Transverse colon (tissue), 4 donors: Measurements from ENCODE around the gene S100A10. TPM values are rescaled to one million over a fixed set of nuclear protein-coding genes. Genes with fewer than 3 reads are reported as not detected.

Experiments used
- DNase-seq: peaks from one replicate; pipeline ENCODE4 v3.0.0-alpha.2; 2019
- H3K27ac ChIP-seq, 4 donors: fragments of 200-600 bp; sonication (generic); 2 replicates each; pipeline ENCODE4 v1.5.1; 2016 to 2018; ENCODE audit warnings: inconsistent platforms in 4 of 4
- H3K27me3 ChIP-seq: fragments of 200-600 bp; sonication (generic); 2 replicates; pipeline ENCODE4 v1.5.1; 2017; ENCODE audit warnings: inconsistent platforms
- H3K36me3 ChIP-seq, 4 donors: fragments of 200-600 bp; sonication (generic); 2 replicates each; pipeline ENCODE4 v1.5.1; 2017 to 2019; ENCODE audit warnings: inconsistent platforms in 4 of 4
- H3K4me1 ChIP-seq, 4 donors: fragments of 200-600 bp; sonication (generic); 2 replicates each; pipeline ENCODE4 v1.5.1; 2017 to 2020; ENCODE audit warnings: inconsistent platforms in 4 of 4
- H3K4me3 ChIP-seq, 4 donors: fragments of 200-600 bp; sonication (generic); 1 replicate in 1 of 4; 2 replicates in 3 of 4; pipeline versions ENCODE4 v1.5.1 to v1.6.1; 2017 to 2019; ENCODE audit warnings: inconsistent platforms in 4 of 4
- H3K9me3 ChIP-seq, 2 donors: fragments of 200-600 bp; sonication (generic); 2 replicates each; pipeline ENCODE4 v1.5.1; 2017 to 2019; ENCODE audit warnings: inconsistent platforms in 2 of 2
- EP300 ChIP-seq: sonication (generic); formaldehyde crosslinking; IDR thresholded peaks from one replicate; pipeline ENCODE4 v1.6.1; 2017; ENCODE audit warnings: antibody characterized with exemption, low read depth
- POLR2A ChIP-seq: fragments of 450-650 bp; IDR thresholded peaks from one replicate; pipeline ENCODE4 v1.6.1; 2016; ENCODE audit warnings: antibody characterized with exemption, mild to moderate bottlenecking, moderate library complexity
- POLR2AphosphoS5 ChIP-seq, 3 donors: sonication (generic); formaldehyde crosslinking; IDR thresholded peaks; one replicate each; pipeline ENCODE4 v1.6.1; 2016; ENCODE audit warnings: antibody characterized with exemption in 3 of 3
- WGBS, 2 donors: methylation state at CpG; one replicate each; pipeline ENCODE4 v1.1.5; 2018; ENCODE audit warnings: low coverage in 1 of 2; 5-methylcytosine and 5-hydroxymethylcytosine counted together
- in situ Hi-C, 4 donors: fragments of 200-750 bp; cut with MboI; loops; one replicate each; pipeline versions ENCODE4 v1.15.0 to v1.15.1; 2017; ENCODE audit warnings: low sequenced_read_pairs in 3 of 4, low pct_ligation_motif_present in 1 of 4, low pct_unique_long_range_greater_than_20kb in 1 of 4
- intact Hi-C: fragments of 100-400 bp; cut with DNase I; formaldehyde crosslinking; loops from one replicate; pipeline ENCODE4 v1.15.1; 2023; ENCODE audit warnings: low total_unique reads
- total RNA-seq, 4 donors: library from RNA; depleted of rRNA; stranded (reverse); fragments of >200 nt; gene quantifications; one replicate each; pipeline ENCODE4 v1.1.0, GENCODE V29; 2016
- TF ChIP-seq, protein P1 (sequence below), 5 experiments: fragments of 200-600 bp in 3 of 5; fragments of 450-650 bp in 2 of 5; sonication (generic) in 3 of 5; IDR thresholded peaks; 1 replicate in 2 of 5; 2 replicates in 3 of 5; pipeline ENCODE4 v1.5.1; 2016 to 2017; ENCODE audit warnings: antibody characterized with exemption in 5 of 5, inconsistent platforms in 3 of 5, mild to moderate bottlenecking in 2 of 5, moderate library complexity in 1 of 5

S100A10 gene
- total RNA-seq, 4 donors from 2014 or later = 59.1 to 289 (median 251) TPM

DNA sequence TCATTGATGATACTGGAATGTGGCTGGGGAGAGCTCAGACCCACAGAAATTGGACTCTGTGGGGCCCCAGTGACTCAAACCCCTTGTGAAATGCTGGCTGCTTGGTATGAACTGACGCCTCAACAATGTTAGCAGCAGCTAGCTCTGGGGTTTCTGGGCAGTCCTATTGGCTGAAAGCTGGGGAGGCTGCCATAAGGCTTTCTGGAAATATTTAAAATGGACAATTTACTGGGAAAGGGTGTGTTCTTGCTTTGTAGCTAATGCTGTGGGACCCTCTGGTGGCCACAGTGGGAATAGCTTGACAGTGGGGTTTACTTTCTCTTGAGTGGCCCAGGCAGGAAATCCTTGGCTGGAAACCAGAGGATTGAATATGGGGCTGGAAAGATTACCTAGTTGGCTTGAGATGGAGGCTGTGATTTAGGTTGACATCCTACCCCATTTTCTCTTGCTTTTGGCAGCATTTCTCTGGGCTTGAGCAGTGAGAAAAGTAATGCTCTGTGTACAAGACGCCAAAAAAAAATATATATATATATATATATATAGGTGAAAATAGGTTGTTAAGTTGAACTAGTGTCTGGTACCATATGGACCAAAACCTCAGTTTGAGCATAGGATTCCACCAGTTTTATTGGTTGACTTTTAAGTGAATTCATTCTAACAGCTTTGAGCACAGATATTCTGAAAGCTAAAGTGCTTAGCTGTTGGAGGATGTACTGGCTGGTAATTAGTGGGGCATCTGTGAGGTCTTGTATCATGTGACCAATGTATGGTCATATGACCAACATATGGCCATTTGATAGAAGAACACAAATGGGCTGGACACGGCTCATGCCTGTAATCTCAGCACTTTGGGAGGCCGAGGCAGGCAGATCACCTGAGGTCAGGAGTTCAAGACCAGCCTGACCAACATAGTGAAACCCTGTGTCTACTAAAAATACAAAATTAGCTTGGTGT lies 8.2 kb upstream of the S100A10 start:
- in situ Hi-C loops = loop anchor here in 2 of 4 donors (25.0 kb wide), 1 partner anchor 90 kb away; the partner anchor contains the start of gene THEM4 (in 2 of the 2)

DNA sequence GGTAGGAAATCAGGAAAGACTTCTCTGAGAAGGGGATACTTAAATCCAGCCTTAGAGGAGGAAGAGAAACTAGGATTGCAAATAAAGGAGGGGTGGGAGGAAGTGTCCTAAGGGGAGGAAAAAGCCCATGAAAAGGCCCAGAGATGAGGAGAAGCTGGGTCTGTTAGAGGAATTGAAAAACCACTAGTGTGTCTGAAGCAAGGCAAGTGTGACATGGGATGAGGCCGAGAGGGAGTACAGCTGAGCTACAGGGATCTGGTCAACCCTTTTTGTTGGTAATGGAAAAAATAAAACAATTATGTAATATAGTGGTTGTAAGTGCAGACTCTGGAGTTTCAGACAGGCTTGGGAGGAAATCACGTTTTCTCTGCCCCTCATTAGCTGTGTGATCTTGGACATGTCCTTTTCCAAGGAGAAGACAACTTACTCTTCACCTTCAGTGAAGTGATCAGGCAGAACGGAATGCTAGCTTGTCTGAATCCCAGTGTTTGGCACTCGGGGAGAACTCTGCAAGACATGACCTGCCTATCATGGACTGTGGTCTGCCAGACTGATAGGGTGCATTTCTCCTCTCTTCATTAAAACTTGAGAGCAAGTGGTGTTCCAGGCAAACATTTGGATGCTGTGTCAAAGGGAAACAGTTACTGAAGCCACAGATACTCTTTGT lies 7.4 kb upstream of the S100A10 start:
- TF ChIP-seq POLR2A (no peak), EP300 (no peak), POLR2AphosphoS5 (IDR thresholded peaks at IDR 0.05) (no peak)
- TF ChIP-seq, protein P1, sequence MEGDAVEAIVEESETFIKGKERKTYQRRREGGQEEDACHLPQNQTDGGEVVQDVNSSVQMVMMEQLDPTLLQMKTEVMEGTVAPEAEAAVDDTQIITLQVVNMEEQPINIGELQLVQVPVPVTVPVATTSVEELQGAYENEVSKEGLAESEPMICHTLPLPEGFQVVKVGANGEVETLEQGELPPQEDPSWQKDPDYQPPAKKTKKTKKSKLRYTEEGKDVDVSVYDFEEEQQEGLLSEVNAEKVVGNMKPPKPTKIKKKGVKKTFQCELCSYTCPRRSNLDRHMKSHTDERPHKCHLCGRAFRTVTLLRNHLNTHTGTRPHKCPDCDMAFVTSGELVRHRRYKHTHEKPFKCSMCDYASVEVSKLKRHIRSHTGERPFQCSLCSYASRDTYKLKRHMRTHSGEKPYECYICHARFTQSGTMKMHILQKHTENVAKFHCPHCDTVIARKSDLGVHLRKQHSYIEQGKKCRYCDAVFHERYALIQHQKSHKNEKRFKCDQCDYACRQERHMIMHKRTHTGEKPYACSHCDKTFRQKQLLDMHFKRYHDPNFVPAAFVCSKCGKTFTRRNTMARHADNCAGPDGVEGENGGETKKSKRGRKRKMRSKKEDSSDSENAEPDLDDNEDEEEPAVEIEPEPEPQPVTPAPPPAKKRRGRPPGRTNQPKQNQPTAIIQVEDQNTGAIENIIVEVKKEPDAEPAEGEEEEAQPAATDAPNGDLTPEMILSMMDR (IDR thresholded peaks at IDR 0.05) = no peak
- intact Hi-C loops = no loop called here
- no peaks in the 10 kb centered on the region for H3K36me3 ChIP-seq
- WGBS, 2 donors = 70 to 72% methylated on average over 4 of the region's 4 CpGs
- no peak for DNase-seq
- peak overlapping the region; percentile 2 to 48 (median 41) for H3K27ac ChIP-seq
- no peaks in the 10 kb centered on the region for H3K9me3 ChIP-seq
- H3K4me1 ChIP-seq = peaks cover 0 to 18% (median 2%) of the 10 kb centered on the region in 4 donors
- in situ Hi-C loops = loop anchor here in 2 of 4 donors (25.0 kb wide), 1 partner anchor 89 kb away; the partner anchor contains the start of gene THEM4 (in 2 of the 2)
- H3K4me3 ChIP-seq = no peak overlapping the region
- H3K27me3 ChIP-seq = no peaks in the 10 kb centered on the region

More for the DNA sequence above, 8.2 kb upstream of the S100A10 start:
- Histone ChIP-seq H3K36me3 (no peaks in the 10 kb centered on the region), H3K9me3 (no peaks in the 10 kb centered on the region), H3K27me3 (no peaks in the 10 kb centered on the region), H3K4me1 (peaks cover 0 to 15% (median 2%) of the 10 kb centered on the region in 4 donors), H3K27ac (peak overlapping the region; percentile 2 to 48 (median 41)), H3K4me3 (no peak overlapping the region)
- WGBS, 2 donors = 72 to 83% methylated on average over 1 to 4 of the region's 4 CpGs
- peak; percentile 94 for DNase-seq
- intact Hi-C loops = no loop called here
- no peak for TF ChIP-seq EP300
- TF ChIP-seq, protein P1 (IDR thresholded peaks at IDR 0.05) = peak; percentile 92 to 95 (median 94)

DNA sequence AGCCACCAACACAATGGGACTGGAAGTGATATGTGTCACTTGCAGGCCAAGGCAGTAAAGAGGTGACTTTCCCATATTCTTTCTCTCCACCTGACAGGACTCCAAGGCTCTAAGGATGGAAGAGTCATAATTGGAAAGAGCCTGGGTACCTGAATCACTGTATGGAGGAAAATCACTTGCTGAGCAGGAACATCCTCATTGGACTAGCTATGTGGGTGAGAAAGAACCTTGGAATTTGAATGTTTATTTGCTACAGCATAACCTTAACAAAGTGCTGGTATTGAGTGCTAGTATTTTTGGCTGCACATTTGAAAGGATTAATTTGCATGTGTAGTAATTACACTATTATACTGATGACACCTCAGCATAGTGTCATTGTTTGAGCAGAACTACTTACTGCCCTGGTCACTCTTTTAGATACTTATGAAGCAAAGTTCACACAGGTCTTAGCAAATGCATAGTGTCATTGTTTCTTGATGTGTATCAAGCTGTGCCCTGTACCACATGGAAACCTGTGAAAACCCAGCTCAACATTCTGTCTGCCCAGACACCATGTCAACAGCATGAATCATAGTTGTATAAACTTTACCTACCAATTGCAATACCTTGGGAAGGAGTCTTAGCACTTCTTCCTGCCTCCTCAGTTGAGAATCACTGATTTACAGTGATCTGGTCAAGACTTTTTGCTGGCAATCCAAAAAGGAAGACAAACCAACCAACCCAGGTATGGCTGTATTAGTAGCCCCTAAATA lies 5.1 kb upstream of the S100A10 start:
- H3K36me3 ChIP-seq = no peaks in the 10 kb centered on the region
- no peaks in the 10 kb centered on the region for H3K27me3 ChIP-seq
- H3K27ac ChIP-seq = no peak overlapping the region
- in situ Hi-C loops (loop anchor here in 2 of 4 donors (5.0 kb wide), 1 partner anchor 66 kb away; no protein-coding TSS in a partner anchor), intact Hi-C loops (no loop called here)
- TF ChIP-seq EP300 = no peak
- TF ChIP-seq POLR2A = no peak
- H3K4me3 ChIP-seq = no peak overlapping the region
- peaks cover 5 to 40% (median 15%) of the 10 kb centered on the region in 4 donors for H3K4me1 ChIP-seq
- H3K9me3 ChIP-seq = no peaks in the 10 kb centered on the region
- no peak for DNase-seq

DNA sequence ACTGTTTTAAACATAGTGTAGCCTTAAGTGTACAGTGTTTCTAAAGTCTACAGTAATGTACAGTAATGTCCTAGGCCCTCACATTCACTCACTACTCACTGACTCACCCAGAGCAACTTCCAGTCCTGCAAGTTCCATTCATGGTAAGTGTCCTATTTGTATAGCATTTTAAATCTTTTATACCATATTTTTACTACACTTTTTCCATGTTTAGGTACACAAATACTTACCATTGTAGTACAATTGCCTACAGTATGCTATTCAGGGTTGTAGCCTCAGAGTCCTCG lies 3.6 kb upstream of the S100A10 start:
- H3K27ac ChIP-seq = no peak overlapping the region
- no peak for DNase-seq
- in situ Hi-C loops = loop anchor here in 2 of 4 donors (5.0 kb wide), 1 partner anchor 65 kb away; no protein-coding TSS in a partner anchor
- H3K9me3 ChIP-seq = no peaks in the 10 kb centered on the region
- H3K4me1 ChIP-seq = peaks cover 5 to 42% (median 18%) of the 10 kb centered on the region in 4 donors
- no peak overlapping the region for H3K4me3 ChIP-seq
- H3K36me3 ChIP-seq = no peaks in the 10 kb centered on the region
- TF ChIP-seq POLR2AphosphoS5 (IDR thresholded peaks at IDR 0.05) (no peak), POLR2A (no peak), EP300 (no peak)
- TF ChIP-seq, protein P1 (IDR thresholded peaks at IDR 0.05) = no peak
- H3K27me3 ChIP-seq = no peaks in the 10 kb centered on the region
- 92 to 97% methylated on average over 1 of the region's 1 CpG for WGBS, 2 donors
- intact Hi-C loops = no loop called here
